Inflammatory macrophage (primary cell): ENCODE measurements around the gene IGFL1.
"Not testable (repeated sequence)": the region's sequence is repeated elsewhere in the genome, so short reads cannot be mapped to it uniquely, and the experiment has no call there.

Experiments
- DNase-seq, 2 donors: peaks; one replicate each; pipeline ENCODE4 v3.0.0-alpha.2; 2020 to 2022

IGFL1 gene

DNA sequence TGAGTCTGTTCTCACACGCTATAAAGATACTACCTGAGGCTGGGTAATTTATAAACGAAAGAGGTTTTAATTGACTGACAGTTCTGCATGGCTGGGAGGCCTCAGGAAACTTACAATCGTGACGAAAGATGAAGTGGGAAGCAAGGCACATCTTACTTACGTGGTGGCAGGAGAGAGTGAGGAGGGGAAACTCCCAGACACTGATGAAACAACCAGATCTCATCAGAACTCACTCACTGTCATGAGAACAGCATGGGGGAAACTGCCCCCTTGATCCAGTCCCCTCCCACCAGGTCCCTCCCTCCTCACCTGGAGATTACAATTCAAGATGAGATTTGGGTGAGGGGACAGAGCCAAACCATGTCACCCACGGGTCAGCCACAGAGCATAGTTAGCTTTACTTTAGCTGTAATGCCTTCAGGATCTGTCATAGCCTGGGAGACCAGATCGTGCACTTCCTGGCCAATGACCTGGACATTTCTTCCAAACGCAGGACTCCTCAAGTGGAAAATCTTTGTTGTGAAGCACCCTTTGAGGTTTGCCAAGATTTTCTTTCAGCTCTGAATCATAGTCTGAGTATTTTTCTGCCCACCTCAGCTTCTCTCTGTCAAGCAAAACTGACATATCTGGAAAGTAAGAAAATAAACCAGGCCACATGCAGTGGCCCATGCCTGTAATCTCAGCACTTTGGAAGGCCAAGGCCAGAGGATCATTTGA, 42.1 kb downstream of the IGFL1 start:
- peak in 1 of 2 donors; percentile 20 for DNase-seq

DNA sequence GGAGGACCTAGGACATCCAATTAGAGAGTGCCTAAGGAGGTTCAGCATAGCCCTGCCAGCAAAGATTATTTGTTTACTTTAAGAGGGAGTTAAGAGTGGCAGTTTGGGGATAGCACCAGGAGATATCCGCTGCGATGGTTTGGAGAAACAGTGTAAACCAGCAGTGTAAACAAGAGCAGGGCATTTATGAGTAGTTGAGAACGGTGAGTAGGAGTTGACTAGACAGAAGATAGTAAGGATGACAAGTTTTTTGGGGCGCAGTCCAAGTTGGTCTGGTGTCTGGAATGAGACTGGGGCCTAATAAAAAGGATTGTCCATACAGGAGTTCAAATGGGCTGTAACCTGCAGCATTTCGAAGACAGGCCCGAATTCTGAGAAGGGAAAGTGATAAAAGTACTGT, 44.4 kb downstream of the IGFL1 start:
- not testable (repeated sequence) for DNase-seq

DNA sequence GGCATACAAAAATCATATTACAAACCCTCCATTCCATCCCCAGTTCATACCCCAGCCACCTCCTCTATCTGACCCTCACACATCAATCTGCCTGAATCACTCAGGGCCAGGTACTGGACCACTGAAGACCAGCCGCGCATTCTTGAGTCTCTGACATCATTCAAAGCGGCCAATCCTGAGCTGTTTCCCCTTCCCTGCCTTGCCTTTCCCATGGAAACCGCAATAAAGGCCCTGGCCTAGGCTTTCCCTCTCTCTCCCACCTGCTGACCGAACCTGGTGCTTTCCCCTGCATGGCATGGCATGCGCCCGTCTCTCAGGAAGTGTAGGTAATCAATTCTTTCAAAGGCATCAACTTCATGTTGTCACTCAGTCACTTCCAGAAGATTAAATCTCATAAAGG, 49.6 kb downstream of the IGFL1 start:
- no peak for DNase-seq
